Measurements from ENCODE around the gene MAP3K9.
"Not testable (repeated sequence)": the region's sequence is repeated elsewhere in the genome, so short reads cannot be mapped to it uniquely, and the experiment has no call there.

MAP3K9 gene

DNA sequence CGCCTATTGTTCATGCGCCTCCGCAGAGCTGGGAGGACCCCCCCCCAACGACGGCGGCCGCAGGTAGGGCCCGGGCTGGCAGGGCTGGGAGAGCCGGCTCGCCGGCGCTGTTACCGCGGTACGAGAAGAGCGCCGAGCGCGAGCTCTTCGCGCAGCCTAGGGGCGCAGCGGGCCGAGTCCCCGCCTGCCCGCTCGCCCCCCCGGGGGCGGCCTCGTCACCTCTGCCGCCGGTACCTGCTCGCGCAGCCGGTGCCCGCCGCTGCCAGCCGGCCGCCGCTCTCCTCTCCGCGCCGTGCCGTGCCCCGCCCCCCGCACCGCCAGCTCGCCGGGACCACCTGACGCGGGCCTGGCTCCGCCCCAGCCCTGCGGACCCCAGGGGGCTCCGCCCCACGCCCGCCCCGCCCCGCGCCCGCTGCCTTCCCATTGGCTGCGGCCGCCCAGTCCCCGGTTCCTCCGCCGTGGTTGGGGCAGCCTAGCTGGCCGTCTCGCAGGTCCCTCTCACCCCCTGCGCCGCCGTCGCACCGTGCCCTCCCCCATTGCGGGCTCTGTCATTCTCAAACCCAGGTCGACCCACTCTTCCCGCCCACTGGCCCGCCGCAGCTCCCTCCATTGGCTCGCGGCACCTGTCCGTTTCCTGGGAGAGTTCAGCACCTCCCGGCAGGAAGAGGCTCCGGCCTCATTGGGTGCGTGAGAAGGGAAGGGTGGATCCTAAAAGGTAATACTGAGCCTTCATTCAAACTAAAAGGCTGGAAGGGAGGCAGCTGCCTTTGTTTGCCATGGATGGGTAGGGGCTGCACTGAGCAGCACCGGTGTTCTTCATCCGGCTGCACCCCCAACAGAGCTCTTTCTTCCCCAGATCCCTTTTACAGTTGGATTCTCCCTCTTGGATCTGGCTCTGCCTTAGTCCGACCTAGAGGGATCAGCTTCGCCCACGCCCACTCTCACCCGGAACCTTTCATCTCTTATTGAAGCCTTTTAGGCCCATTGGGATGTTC, at the start of gene MAP3K9:
Gene MAP3K9 (minus strand): TSS at position 289 of the 995 bp plus-strand sequence. CDS start 342 bp downstream, outside the sequence.
- peak; percentile 95 for DNase-seq

DNA sequence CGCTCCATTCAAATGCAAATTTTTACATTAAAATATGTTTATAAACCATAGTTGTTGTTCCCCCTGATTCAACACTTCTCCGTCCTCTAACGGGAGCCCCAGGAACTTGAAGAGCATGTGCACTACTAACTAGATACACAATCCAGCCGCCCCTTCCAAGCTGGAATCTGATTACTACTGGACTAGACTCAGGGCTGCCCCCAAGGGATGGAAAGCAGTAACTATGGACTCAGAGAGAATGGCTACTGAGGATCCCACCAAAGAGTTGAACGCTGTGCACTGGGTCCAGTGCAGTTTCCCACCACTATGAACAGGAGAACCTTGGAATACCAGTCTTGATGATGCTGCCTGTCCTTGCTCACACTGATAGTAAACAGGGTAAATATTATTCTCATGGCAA, 49.3 kb upstream of the MAP3K9 start:
- DNase-seq = no peak

DNA sequence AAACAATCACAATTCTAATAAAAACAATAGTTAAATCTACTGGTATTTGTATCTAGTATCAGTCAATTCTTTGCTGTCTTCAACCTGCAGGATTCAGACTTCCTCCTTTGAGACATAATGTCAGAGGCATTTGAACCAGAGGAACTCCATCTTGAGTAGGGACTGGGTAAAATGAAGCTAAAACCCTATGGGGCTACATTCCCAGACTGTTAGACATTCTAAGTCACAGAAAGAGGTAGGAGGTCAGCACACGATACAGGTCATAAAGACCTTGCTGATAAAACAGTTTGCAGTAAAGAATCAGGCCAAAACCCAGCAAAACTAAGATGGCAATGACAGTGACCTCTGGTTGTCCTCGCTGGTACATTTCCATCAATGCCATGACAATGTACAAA, 48.2 kb upstream of the MAP3K9 start:
- no peak for DNase-seq

DNA sequence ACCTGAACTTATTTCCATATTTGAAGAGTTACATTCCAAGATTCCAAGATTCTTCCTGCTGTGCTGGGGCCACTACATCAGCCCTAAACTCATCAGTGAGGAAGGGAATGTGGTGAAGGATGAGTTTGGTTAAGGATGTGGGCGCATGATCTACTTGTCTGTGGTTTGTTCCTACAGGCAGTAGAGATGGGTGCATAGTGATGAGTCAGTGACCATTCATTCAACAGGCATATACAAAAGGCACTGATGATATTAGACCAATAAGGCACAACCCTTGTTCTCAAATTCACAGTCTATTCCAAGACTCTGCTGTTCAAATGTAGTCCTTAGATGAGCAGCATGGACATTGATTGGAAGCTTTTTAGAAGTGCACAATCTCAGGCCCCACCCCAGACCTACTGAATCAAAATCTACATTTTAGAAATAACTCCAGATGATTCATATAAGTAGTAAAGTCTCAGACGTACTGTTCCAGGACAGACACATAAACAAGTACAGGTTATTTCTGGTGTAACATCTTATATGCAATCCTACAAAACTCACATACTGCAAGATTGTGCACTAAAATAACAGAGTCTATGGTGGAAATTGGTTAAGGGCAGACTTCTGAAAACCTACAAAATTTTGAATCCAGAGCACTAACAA, 47.7 kb upstream of the MAP3K9 start:
- no peak for DNase-seq

DNA sequence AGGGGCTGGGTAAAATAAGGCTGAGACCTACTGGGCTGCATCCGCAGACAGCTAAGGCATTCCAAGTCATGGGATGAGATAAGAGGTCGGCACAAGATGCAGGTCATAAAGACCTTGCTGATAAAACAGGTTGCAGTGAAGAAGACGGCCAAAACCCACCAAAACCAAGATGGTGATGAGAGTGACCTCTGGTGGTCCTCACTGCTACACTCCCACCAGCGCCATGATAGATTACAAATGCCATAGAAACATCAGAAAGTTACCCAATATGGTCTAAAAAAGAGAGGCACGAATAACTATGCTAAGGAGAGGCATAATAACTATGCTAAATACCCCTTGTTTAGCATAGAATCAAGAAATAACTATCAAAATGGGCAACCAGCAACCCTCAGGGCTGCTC, 46.2 kb upstream of the MAP3K9 start:
- no peak for DNase-seq

DNA sequence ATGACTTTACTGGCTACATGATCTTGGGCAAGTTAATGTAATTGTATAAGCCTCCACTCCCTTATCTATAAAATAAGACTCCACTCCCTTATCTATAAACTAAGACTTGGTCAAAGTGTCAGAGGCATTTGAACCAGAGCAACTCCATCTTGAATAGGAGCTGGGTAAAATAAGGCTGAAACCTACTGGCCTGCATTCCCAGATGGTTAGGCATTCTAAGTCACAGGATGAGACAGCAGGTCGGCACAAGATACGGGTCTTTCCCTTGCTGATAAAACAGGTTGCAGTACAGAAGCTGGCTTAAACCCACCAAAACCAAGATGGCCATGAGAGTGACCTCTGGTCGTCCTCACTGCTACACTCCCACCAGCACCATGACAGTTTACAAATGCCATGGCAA, 44.3 kb upstream of the MAP3K9 start:
- DNase-seq = not testable (repeated sequence)

DNA sequence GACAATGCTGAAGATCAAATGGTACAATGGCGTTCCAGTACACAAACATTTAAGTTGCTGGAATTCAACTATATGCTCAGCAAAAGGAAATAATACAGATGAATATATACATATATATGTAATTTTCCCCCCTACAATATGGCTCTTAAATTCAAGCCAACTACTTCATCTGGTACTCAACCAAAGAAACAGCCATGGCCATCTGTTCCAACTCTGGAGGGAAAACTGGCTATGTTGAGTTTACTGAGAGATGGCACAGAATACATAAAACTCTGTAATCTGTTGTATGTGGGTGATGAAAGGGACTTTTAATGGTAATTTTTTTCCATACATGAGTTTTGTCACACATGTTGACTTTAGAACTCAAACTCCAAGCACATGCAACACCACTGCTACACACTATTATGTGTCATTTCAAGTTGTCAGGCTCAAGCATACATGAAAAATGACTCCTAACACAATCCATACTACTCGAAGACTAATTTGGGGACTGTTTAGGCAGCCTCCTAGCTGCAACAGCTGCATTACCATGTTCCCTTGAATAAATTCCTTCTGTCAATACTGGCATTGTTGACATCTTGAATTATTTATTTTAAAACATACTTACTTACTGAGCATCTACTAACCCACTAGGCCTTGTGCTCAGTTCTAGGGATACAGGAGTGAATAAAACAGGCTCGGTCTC, 38.2 kb upstream of the MAP3K9 start:
- DNase-seq = no peak

DNA sequence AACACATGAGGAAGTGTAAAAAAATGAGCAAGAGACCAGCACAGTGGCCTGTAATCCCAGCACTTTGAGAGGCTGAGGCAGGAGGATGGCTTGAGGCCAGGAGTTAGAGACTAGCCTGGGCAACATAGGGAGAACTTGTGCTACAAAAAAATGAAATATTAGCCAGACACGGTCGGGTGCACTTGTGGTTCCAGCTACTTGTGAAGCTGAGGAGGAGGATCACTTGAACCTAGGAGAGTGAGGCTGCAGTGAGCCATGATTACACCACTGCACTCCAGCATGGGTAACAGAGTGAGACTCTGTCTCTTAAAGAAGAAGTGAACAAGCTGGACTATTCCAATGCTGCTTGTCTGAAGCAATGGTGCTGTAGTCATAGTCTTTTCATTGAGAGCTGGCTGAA, 36.3 kb upstream of the MAP3K9 start:
- no peak for DNase-seq

DNA sequence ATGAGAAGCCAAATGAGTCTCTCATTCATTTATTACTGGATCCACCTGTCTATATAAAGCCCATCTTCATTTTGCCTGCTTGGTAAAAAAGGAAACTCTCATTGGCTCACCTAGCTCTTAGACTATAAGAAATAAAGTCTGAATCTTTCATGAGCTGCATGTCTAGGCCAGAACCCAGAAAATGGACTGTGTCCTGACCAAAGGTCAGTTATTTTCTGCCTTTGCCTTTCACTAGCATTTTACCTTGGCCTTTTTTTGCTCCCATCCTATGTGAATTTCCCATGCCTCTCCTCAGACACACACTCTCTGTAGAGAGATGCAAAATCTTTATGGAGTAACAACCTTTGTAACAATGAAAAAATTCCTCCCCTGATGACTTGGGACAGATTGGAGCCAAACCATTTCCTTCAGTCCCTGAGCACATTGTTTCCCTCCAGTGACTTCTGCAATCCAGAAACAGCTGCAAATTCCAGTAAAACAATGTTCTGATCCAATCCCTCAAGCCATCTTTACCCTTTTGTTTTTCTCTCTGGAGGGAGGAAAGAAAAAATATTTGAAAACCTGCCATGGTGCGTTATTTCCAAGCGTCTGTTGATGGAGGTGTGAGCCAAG, 33.6 kb upstream of the MAP3K9 start:
- no peak for DNase-seq

DNA sequence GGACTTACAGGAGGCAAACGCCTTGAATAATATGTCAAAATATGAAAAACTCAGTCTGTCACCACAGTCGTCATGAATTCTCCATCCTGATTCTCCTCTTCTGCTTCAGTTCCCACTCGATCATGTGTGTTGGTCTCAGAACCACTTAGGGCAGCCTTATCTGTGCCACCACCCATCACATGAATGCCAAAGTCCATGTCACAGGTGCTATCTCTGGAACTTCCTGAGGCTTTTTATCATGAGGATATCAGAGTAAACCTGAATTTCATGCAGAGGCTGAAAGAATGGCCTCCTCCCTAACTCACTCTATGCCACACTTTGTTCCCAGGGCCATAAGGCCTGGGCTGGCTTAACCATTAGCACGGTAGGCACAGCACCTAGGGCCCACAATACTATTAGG, 28.8 kb upstream of the MAP3K9 start:
- no peak for DNase-seq

DNA sequence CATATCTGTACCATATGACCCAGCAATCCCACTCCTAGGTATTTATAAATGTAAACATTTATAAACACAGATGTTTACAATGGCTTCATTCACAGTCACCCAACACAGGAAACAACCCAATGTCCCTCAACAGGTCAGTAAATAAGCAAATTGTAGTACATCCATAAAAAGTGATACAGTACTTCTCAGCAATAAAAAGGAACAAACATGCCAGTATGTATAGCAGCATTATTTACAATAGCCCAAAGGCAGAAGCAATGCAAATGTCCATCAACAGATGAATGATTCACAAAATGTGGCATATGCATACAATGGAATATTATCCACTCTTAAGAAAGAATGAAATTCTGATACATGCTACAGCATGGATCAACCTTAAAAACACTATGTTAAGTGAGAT, 27.6 kb upstream of the MAP3K9 start:
- DNase-seq = no peak

DNA sequence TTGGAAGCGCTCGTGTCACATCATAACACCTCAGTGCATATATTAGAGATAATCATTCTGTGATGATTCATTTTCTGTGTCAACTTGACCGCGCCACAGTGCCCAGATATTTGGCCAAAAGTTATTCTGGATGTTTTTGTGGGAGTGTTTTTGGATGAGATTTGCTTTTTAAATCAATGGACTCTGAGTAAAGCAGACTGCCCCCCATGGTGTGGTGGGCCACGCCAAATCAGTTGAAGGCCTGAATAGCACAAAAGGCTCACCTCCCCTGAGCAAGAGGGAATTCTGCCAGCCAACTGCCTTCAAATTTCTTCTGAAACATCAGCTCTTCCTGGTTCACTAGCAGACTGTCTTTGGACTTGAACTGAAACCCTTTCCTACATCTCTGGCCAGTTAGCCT, 24.6 kb upstream of the MAP3K9 start:
- no peak for DNase-seq

DNA sequence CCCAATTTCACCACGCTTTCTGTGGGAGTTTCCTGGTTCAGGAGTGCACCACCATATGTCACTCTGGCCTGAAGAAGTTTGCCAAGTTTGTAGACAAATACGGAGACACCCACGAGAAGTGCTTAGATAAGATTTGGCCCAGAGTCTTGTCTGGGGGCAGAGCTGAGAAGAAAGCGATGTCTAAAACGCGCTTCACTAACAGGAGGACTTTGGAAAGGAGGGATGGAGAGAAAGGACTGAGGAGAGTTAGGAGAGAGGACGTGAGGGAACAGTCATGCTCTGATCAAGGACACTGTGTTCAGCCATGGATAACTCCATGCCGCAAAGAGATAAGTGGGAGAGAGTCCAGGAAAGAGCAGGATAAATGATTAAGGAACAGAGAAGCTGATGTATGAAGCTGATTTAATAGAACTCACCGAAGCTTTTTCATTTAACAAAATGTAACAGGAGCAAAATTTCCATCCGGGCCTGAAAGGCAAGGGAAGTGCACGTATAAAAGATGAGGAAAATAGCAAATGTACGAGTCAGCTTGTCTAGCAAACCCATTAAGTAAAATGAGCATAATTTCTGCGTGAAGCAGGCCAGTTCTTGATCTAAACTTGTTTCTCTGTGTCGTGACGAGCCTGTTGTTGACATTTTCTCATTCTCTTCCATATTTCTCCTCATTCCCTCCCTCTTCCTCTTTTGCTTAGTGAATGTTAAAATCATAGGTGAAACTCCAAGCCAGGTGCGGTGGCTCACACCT, 23.4 kb upstream of the MAP3K9 start:
- DNase-seq = no peak

DNA sequence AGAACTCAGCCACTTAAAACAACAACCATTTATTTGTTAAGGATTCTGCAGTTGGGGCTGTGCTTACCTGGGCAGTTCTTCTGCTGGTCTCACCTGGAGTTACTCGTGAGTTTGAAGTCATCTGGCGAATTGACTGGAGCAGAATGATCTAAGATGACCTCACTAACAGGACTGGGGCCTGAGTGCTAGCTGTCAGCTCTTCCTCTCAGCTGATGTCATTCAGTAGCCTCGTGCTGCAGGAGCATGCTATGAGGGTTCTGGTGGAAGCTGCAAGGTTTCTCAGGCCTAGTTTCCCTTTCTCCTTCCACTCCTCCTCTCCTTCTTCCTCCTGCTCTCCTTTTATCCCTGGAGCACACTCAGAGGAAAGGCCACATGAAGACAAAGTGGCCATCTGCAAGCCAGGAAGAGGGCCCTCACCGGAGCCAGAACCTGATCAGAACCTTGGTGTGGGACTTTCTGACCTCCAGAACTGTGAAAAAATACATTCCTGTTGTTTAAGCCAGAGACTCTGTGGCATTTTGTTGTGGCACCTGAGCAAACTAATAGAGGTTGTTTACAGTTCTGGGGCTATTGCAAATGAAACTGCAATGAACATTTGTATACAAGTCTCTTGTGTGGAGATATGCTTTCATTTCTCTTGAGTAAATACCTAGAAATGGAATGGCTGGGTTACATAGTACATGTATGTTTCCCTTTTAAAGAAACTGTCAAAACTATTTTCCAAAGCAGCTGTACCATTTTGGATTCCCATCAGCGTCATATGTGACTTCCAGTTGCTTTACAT, 21.9 kb upstream of the MAP3K9 start:
- no peak for DNase-seq

DNA sequence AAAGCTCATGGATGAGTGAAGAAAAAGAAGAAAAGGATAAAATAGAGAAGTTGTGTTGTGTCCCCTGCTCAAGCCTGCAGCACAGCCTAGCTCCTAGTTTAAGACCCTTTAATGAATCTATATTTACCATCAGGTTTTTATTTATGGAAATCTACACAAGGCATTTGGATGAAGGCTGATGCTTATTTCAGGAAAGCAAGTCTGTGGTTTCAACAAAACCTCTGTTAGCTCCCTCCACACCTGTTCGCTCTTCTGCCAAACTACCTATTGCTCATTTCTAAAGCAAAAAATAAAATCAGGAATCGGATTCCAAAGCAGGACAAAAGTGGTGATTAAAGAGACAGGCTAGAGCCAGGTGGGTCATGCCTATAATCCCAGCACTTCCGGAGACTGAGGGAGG, 18.9 kb upstream of the MAP3K9 start:
- DNase-seq = no peak

DNA sequence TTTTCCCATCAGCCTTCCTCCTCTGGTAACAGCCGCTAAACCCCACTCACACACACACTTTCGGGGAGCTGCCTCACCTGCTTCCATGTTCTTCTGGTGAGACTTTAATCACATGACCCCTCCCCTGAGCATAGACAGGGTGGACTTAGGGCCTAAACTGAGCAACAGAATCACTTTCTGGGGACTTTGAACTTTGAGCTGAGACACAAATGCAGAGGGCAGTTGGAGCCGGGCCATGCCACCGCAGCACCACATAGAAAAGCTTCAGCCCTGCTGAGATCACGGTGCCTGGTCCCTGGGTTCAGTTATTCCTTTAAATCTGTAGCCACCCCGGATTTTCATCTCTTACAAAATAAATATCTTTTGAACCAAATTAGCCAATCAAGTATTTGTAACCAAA, 18.4 kb upstream of the MAP3K9 start:
- no peak for DNase-seq

DNA sequence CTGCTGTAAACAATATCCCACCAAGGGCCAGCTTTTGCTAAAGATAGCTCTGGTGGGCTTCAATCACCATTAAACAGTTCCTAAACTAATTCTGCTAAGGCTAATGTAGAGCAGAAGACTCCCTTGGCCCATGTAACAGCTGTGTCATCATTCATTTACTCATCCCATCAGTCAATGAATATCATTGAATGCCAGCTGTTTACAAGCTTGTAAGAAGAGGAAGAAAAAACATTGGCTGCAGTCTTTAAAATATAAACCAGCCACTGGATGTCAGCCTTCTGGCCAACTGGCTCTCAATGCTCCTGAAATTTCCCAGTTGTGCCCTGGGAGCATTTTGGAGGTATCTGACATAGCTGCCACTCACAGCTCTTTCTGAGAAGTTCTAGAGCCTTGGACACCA, 18.0 kb upstream of the MAP3K9 start:
- DNase-seq = no peak

DNA sequence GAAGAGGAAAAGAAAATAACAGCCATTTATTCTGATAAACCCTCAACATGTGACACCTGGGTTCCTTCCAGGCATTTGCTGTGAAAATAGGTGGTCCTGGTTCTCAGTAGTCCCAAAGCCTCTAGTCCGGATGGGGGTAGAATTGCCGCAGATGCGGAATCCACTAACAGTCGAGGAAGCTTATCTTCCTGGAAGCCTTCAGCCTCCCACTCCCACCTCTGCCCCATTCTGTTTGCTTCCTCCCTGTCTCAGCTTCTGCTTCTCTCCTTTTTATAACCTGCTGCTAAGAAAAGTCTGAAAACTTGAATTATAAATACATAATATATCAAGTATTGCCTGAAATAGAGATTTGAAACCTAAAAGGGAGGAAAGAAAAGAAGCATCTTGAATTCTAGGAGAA, 14.0 kb upstream of the MAP3K9 start:
- DNase-seq = no peak

DNA sequence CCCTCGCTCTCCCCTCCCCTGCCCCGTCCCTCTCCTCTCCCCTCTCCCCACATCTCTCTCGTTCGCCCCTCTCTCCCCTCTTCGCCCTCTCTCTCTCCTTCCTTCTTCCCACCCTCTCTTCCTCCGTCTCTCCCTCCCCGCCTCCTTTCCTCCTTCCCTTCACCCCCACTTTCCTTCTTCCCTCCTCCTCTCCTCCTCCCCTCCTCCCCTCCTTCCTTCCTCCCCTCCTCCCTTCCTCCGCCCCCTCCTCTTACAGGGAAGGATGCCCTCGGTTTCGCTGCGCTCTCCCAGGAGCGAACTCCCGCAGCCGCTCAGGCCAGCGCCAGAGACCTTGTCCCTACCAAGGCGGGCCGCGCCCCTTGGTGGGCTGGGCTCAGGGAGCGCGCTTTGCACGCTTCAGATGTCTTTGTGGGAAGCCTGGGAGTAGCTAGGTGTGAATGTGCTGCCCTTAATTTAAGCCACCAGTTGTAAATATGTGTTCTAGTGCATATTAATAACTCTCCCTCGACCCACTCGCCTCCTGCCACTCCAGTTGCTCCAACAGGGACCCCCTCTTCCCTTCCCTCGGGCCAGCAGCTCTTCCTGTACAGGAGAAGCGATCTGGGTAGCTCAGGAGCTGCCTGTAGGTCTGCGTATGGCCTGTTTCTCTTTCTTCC, 13.3 kb upstream of the MAP3K9 start:
- peak; percentile 69 for DNase-seq

DNA sequence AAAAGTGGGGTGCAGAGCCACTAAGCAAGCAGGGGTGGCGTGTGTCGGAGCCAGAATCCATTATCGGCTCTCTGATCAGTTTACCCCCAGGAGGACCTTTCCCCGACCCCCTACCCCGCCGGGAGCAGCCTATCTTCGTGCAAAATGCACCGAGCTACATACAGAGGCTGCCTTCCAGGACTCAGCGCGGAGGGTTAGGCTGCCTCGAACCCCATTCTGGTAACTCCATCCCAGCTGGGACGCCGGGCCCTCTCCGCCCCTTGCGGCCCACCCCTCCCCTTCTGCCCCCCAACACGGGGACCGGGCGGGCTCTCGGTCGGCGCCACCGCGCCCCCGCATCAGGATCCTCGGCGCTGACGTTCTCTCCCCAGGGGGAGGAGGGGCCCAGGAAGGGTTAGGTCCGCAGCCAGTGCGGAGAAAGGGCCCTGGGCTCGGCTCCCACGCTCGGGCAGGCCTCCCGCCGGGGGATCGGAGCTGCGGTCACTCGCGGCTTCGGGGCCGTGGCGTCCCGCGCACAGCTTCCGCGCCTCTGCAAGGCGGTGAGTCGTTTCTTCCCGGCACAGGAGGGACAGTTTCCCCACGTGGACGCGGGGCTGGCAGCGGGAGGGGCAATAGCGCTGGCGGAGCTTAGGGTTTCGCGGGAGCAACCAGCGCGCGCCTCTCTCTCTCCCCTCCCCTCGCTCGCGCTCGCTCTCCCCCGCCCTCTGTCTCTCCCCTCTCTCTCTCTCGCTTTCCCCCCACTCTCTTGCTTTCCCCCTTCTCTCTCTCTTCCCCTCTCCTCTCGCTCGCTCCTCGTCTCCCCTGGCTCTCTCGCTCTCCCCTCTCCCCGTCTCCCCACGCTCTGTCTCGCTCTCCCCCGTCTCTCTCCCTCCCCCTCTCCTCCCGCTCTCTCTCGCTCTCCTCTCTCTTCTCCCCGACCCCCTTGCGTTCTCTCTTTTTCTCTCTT, 12.5 kb upstream of the MAP3K9 start:
- DNase-seq = peak; percentile 85

All from activated CD8-positive, alpha-beta memory T cell treated with anti-CD3 and anti-CD28 coated beads for 24 hours (primary cell).